ENCODE measurements around the gene PRR22.

PRR22 gene

GRCh38 chr19:5804516-5805461 lies 20.2 kb upstream of the PRR22 start, which contains the start of gene NRTN:
NRTN (plus strand) TSS chr19:5805067; CDS start chr19:5824166, 19,099 bp downstream.
- DNase-seq, result peak; percentile 57
- H3K36me3 ChIP-seq, result no peaks in the 10 kb centered on the region
- H3K9me3 ChIP-seq (ENCODE audit: severe bottlenecking), result no peaks in the 10 kb centered on the region
- H3K4me3 ChIP-seq (ENCODE audit: low read depth, low read length), result peak within 1 kb of the TSS; percentile 63
- TF ChIP-seq CTCF (IDR thresholded peaks at IDR 0.05; ENCODE audit: low read depth, low read length), result no peak
- H3K27ac ChIP-seq, result no peak within 1 kb of the TSS; the same call in 1 of the 2 replicates
- no peaks in the 10 kb centered on the region for H3K27me3 ChIP-seq (ENCODE audit: insufficient read depth, low read depth, severe bottlenecking)

DNA sequence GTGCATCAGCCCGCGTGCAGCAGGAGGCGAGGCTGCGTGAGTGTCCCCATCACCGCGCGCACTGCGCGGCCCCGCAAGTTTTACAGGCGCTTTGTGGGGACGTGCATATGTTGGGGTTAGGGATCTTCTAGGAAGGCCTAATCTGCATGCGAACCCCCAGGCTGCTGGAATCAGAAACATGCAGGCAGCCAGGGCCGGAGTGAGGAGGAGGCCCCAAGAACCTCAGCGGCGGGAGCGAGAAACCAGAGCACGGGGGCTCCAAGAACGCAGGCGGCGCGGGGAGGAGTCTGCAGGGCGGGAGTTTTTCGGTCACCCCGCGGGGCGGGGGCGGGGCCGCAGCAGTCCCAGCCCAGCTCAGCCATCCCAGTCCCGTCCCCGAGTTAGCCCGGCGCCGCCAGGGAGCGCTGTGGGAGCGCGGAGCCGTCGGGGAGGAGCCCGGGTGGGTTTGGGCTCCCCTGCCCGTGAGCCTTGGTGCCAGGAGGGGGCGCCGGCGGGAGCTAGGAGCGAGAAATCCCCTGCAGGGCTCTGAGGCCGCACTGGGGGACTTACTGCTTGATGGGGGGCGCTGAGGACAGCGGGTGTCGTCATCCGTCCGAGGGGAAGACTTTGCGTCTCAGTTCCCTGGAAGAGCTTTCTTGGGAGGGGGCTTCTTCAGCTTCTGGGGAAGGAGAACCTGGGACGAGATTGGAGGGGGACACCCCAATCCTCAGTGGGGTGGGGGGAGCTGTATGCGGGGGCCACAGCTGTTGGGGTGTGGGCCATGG lies 19.4 kb upstream of the PRR22 start:
- H3K9me3 ChIP-seq (ENCODE audit: severe bottlenecking), result no peaks in the 10 kb centered on the region
- H3K27ac ChIP-seq, result peak overlapping the region; percentile 68
- peak; percentile 96 for DNase-seq
- peak overlapping the region; percentile 54 for H3K4me3 ChIP-seq (ENCODE audit: low read depth, low read length)
- no peaks in the 10 kb centered on the region for H3K36me3 ChIP-seq
- TF ChIP-seq CTCF (IDR thresholded peaks at IDR 0.05; ENCODE audit: low read depth, low read length), result peak; percentile 98
- H3K27me3 ChIP-seq (ENCODE audit: insufficient read depth, low read depth, severe bottlenecking), result no peaks in the 10 kb centered on the region

GRCh38 chr19:5803441-5803751 lies 18.9 kb upstream of the PRR22 start:
- DNase-seq, result no peak
- H3K27ac ChIP-seq, result peak overlapping the region; percentile 68
- no peak for TF ChIP-seq CTCF (IDR thresholded peaks at IDR 0.05; ENCODE audit: low read depth, low read length)
- H3K27me3 ChIP-seq (ENCODE audit: insufficient read depth, low read depth, severe bottlenecking), result no peaks in the 10 kb centered on the region
- H3K9me3 ChIP-seq (ENCODE audit: severe bottlenecking), result no peaks in the 10 kb centered on the region
- no peaks in the 10 kb centered on the region for H3K36me3 ChIP-seq
- peak overlapping the region; percentile 39 for H3K4me3 ChIP-seq (ENCODE audit: low read depth, low read length)

- Histone ChIP-seq H3K4me3 (ENCODE audit: low read depth, low read length) (no peak overlapping the region), H3K9me3 (ENCODE audit: severe bottlenecking) (no peaks in the 10 kb centered on the region), H3K27me3 (ENCODE audit: insufficient read depth, low read depth, severe bottlenecking) (no peaks in the 10 kb centered on the region), H3K36me3 (no peaks in the 10 kb centered on the region), H3K27ac (no peak overlapping the region)
- no peak for DNase-seq
- TF ChIP-seq CTCF (IDR thresholded peaks at IDR 0.05; ENCODE audit: low read depth, low read length), result no peak
These were observed 17.5 kb upstream of the PRR22 start for GRCh38 chr19:5801796-5802619.

DNA sequence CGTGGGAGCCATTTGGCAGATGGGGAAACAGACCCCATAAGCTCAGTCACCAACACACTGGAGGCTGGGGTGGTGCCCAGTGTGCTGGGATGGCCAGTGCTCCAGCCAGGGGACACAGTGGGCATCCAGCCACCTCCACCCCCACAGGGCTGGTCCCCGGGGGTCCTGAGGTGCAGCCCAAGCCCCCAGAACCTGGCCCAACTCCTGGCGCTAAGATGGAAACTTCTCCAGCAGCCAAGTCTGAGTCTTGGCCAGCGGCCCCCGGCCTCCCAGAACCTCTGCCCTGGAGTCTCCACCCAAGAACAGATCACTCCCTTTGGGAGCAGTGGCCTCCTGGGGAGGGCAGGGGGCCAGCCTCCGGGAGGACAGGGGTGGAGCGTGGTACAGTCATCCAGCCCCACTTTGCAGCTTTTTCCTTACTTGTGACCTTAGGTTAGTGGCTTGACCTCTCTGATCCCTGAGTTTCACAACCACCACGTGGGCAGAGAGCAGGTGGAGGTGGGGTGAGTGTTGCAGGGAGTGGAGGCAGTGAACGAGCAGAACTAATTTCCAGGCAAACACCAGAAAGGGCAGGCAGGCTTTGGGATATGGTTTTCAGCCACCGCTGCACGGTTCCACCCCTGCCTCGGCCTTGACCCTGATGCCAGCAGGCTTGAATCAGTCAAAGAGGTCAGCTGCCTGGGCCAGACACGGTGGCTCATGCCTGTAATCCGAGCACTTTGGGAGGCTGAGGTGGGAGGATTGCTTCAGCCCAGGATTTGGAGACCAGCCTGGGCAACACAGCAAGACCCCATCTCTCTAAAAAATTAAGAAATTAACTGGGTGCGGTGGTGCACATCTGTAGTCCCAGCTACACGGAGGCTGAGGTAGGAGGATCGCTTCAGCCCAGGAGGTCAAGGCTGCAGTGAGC lies 16.1 kb upstream of the PRR22 start:
- no peaks in the 10 kb centered on the region for H3K9me3 ChIP-seq (ENCODE audit: severe bottlenecking)
- no peaks in the 10 kb centered on the region for H3K36me3 ChIP-seq
- no peak overlapping the region for H3K27ac ChIP-seq
- no peaks in the 10 kb centered on the region for H3K27me3 ChIP-seq (ENCODE audit: insufficient read depth, low read depth, severe bottlenecking)
- no peak for TF ChIP-seq CTCF (IDR thresholded peaks at IDR 0.05; ENCODE audit: low read depth, low read length)
- no peak for DNase-seq
- no peak overlapping the region for H3K4me3 ChIP-seq (ENCODE audit: low read depth, low read length)

All from WERI-Rb-1 (cell line).